Loucy (cell line): ENCODE data around the gene EPHB1.

Experiments
- H2AFZ ChIP-seq: fragments of 200-600 bp; sonication (generic); 2 replicates; pipeline ENCODE4 v1.6.0; 2016; ENCODE audit warnings: antibody characterized with exemption, mild to moderate bottlenecking, low read length, moderate library complexity
- H3F3A ChIP-seq: fragments of 200-600 bp; 2 replicates; pipeline ENCODE4 v1.6.0; 2016; ENCODE audit warnings: antibody characterized with exemption, low read depth, mild to moderate bottlenecking
- H3K27me3 ChIP-seq: fragments of 200-600 bp; sonication (generic); 2 replicates; pipeline ENCODE4 v1.6.1; 2014; ENCODE audit warnings: low read length, mild to moderate bottlenecking; ENCODE audit not compliant: insufficient read depth, poor library complexity, severe bottlenecking
- H3K36me3 ChIP-seq: fragments of 200-600 bp; sonication (generic); 2 replicates; pipeline ENCODE4 v1.6.1; 2016; ENCODE audit warnings: low read length; ENCODE audit not compliant: insufficient read depth
- H3K4me1 ChIP-seq: fragments of 200-600 bp; sonication (generic); 2 replicates; pipeline ENCODE4 v1.5.1; 2014; ENCODE audit warnings: low read length, mild to moderate bottlenecking; ENCODE audit not compliant: insufficient read depth, poor library complexity, severe bottlenecking
- H3K4me2 ChIP-seq: fragments of 200-600 bp; sonication (generic); 2 replicates; pipeline ENCODE4 v1.6.0; 2014; ENCODE audit warnings: antibody characterized with exemption, low read length, low read depth, mild to moderate bottlenecking; ENCODE audit not compliant: poor library complexity, severe bottlenecking
- H3K4me3 ChIP-seq: fragments of 200-600 bp; sonication (generic); 2 replicates; pipeline ENCODE4 v1.5.1; 2014; ENCODE audit warnings: low read length, mild to moderate bottlenecking, mixed read lengths; ENCODE audit not compliant: poor library complexity, severe bottlenecking
- H3K79me2 ChIP-seq: fragments of 200-600 bp; sonication (generic); 2 replicates; pipeline ENCODE4 v1.6.1; 2014; ENCODE audit warnings: low read length; ENCODE audit not compliant: insufficient read depth
- H3K9ac ChIP-seq: fragments of 200-600 bp; sonication (generic); 2 replicates; pipeline ENCODE4 v1.6.0; 2014; ENCODE audit warnings: mild to moderate bottlenecking, low read depth, low read length, moderate library complexity; ENCODE audit not compliant: poor library complexity, severe bottlenecking
- H3K9me2 ChIP-seq: fragments of 200-600 bp; sonication (generic); replicated peaks from 2 replicates; pipeline ENCODE4 v1.6.1; 2016; ENCODE audit warnings: low read depth, low read length, mixed read lengths
- H3K9me3 ChIP-seq: fragments of 200-600 bp; sonication (generic); 2 replicates; pipeline ENCODE4 v1.6.1; 2014; ENCODE audit warnings: mild to moderate bottlenecking, antibody characterized with exemption, low read length, low read depth; ENCODE audit not compliant: insufficient read depth
- H4K20me1 ChIP-seq: fragments of 200-600 bp; sonication (generic); 2 replicates; pipeline ENCODE4 v1.6.0; 2014; ENCODE audit warnings: antibody characterized with exemption, low read length, mild to moderate bottlenecking; ENCODE audit not compliant: insufficient read depth, poor library complexity, severe bottlenecking
- CTCF ChIP-seq: fragments of 200-600 bp; sonication (generic); conservative IDR thresholded peaks from 2 replicates; pipeline ENCODE4 v1.5.1; 2014; ENCODE audit warnings: mild to moderate bottlenecking, antibody characterized with exemption, low read length
- EZH2phosphoT487 ChIP-seq: fragments of 200-600 bp; IDR thresholded peaks from 2 replicates; pipeline ENCODE4 v1.6.1; 2018; ENCODE audit warnings: antibody characterized with exemption, mild to moderate bottlenecking, moderate library complexity, borderline replicate concordance

Gene EPHB1

GRCh38 chr3:135267487-135267886 lies 472.4 kb downstream of the EPHB1 start:
- no peak overlapping the region for H3K4me2 ChIP-seq
- no peaks in the 10 kb centered on the region for H3K9me3 ChIP-seq
- H3K4me3 ChIP-seq, result no peak overlapping the region
- no peaks in the 10 kb centered on the region for H3K79me2 ChIP-seq
- H3K36me3 ChIP-seq, result no peaks in the 10 kb centered on the region
- no peaks in the 10 kb centered on the region for H3K9me2 ChIP-seq
- H2AFZ ChIP-seq, result no peak overlapping the region
- no peak for TF ChIP-seq EZH2phosphoT487
- no peak for TF ChIP-seq CTCF
- H3K27me3 ChIP-seq, result no peaks in the 10 kb centered on the region
- no peaks in the 10 kb centered on the region for H3F3A ChIP-seq
- H4K20me1 ChIP-seq, result no peaks in the 10 kb centered on the region
- H3K9ac ChIP-seq, result no peak overlapping the region
- H3K4me1 ChIP-seq, result no peaks in the 10 kb centered on the region

GRCh38 chr3:135268941-135269532 lies 474.0 kb downstream of the EPHB1 start:
- Histone ChIP-seq H3K9ac (no peak overlapping the region), H3K36me3 (no peaks in the 10 kb centered on the region), H3K9me3 (no peaks in the 10 kb centered on the region), H3K4me1 (no peaks in the 10 kb centered on the region), H3K79me2 (no peaks in the 10 kb centered on the region), H4K20me1 (no peaks in the 10 kb centered on the region), H3K4me3 (no peak overlapping the region), H2AFZ (no peak overlapping the region), H3K4me2 (no peak overlapping the region), H3K9me2 (no peaks in the 10 kb centered on the region), H3F3A (no peaks in the 10 kb centered on the region), H3K27me3 (no peaks in the 10 kb centered on the region)
- TF ChIP-seq CTCF, result no peak
- no peak for TF ChIP-seq EZH2phosphoT487

- Histone ChIP-seq H3K36me3 (no peaks in the 10 kb centered on the region), H3K9me3 (no peaks in the 10 kb centered on the region), H3K9ac (no peak overlapping the region), H3K27me3 (no peaks in the 10 kb centered on the region), H3F3A (no peaks in the 10 kb centered on the region), H2AFZ (no peak overlapping the region), H3K4me2 (no peak overlapping the region), H4K20me1 (no peaks in the 10 kb centered on the region), H3K4me3 (no peak overlapping the region), H3K4me1 (no peaks in the 10 kb centered on the region), H3K79me2 (no peaks in the 10 kb centered on the region), H3K9me2 (no peaks in the 10 kb centered on the region)
- TF ChIP-seq CTCF, result no peak
- TF ChIP-seq EZH2phosphoT487, result no peak
These were observed 476.3 kb downstream of the EPHB1 start for GRCh38 chr3:135271177-135272025.
